Adipose tissue (tissue), 3 donors: ENCODE data around the gene SP2. TPM values are rescaled to one million over a fixed set of nuclear protein-coding genes. Genes with fewer than 3 reads are reported as not detected.

Source experiments
- H3K27ac ChIP-seq: one replicate; pipeline ENCODE4 v1.5.1; 2013; ENCODE audit warnings: low read depth, low read length
- WGBS, 3 donors: extraction: QIAGEN DNeasy Blood & Tissue Kit; methylation state at CpG; one replicate each; pipeline ENCODE4 v1.1.7; 2013; 5-methylcytosine and 5-hydroxymethylcytosine counted together
- polyA plus RNA-seq, 3 donors: library from polyadenylated mRNA; stranded (reverse); fragments of 200-250 nt; gene quantifications; one replicate each; pipeline ENCODE4 v1.2.3, GENCODE V29; 2013
- donor health status: healthy with polysubstance abuse.
- donor health status: Bipolar disorder and iron deficiency.
- donor health status: healthy.

The SP2 gene
- polyA plus RNA-seq, 3 donors: 7.2 to 15.7 (median 9.2) TPM

DNA sequence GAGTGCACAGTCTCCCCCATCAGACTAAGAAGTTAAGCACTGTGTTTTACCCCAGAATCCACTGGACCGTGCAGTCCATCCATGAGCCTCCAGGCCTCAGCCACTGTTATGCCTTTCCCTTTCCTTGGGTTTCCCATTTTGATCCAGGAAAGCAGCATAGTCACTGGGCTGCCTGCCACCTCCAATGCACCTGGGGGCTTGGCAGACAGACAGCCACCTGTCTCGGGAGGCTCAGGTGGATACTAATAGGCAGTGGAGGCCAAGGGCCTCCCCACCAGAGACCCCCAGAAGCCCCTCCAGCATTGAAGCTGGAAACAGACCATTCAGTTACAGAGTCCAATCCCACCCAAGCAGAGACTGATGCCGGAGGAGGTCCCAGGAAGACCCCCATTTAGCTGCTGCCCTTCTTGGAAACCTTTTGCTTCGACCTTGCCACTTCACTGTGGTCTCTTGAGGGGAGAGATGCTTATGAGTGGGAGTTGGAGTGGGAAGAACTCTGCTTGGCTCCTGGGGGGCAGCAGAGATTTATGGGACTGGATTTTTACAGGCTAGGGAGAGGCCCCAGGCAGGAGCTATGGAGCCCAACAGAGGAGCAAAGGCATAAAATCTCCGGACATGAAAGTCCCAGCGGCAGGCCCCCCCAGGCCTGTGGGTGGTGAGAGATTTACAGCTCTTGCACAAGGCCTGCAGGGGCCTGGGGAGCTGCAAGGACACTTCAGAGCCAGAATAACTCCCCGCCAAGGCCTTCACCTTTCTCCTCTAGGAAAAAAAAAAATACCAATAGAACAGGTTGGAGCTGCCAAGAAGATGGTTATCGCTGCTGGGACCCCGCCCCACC, 12.2 kb upstream of the SP2 start:
- whole genome bisulfite sequencing, 3 donors: 58 to 75% (median 72%) methylated on average over 9 of the region's 9 CpGs
- no peak overlapping the region for H3K27ac ChIP-seq

DNA sequence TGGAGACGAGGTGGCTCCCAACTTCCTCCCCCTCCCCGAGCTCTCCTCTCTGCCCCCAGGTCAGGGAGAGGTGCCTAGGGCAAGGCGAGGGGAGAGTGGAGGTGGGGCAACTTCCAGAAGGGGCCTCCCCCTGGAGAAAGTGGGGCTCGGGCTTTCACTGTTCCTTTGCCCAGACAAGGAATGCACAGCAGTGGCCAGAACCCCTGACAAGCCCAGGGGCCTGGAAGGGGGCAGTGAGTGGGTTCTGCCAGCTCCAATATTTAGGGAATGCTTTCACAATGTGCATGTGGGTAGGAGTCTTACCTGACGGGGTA, 11.7 kb upstream of the SP2 start:
- 44 to 59% (median 48%) methylated on average over 5 of the region's 5 CpGs for WGBS, 3 donors
- H3K27ac ChIP-seq: no peak overlapping the region

DNA sequence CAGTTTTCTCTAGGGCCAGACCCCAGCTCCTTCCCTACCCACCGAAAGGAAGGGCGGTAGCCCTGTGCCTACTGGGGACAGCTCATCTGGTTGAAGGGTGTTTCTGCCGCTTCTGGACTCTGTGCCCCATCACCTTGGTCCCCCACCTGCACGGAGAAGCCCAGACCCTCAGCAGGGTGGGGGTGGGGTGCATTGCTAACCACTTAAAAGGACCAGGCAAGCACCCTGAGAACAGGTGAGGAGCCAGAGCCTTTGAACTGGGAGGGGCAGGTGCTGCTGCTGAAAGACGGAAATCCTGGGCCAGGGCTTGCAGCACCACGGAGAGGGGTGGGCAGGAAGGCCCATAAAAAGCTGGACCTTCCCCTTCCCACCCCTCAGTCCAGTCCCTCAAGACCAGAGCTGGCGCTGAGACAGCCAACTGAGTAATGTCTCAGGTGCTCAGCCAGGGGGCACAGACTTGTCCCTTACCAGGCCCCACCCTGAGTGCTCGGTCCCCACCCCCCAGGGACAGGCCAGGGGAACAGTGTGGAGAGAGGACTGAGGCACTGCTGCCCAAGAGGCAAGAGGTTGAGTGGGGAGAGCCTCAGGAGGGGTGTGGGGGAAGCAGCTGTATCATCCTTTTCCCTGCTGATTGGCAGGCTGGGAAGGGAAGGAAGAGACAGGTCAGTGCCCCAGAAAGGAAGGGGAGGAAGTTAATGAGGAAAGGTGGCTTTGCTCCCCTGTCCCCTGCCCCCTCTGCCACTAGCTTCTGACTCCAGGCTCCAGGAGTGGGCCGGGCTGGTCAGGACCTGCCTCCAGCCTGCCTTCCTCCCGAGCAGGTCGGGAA, 10.9 kb upstream of the SP2 start:
- 61 to 71% (median 65%) methylated on average over 11 of the region's 11 CpGs for WGBS, 3 donors
- no peak overlapping the region for H3K27ac ChIP-seq

DNA sequence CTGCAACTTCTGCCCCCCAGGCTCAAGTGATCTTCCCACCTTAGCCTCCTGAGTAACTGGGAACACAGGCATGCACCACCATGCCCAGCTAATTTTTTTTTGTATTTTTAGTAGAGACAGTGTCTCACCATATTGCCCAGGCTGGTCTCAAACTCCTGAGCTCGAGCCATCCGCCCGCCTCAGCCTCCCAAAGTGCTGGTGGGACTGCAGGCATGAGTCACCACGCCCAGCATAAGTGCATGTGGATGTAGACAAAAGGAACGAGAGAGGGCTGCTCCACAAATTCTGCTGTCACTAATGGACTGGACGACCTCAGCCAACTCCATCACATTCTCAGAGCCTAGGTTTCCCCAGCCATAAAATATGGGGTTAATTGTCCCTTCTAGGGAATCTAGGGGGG, 7.7 kb upstream of the SP2 start:
- WGBS, 3 donors: 78 to 87% (median 82%) methylated on average over 6 of the region's 6 CpGs
- H3K27ac ChIP-seq: no peak overlapping the region

DNA sequence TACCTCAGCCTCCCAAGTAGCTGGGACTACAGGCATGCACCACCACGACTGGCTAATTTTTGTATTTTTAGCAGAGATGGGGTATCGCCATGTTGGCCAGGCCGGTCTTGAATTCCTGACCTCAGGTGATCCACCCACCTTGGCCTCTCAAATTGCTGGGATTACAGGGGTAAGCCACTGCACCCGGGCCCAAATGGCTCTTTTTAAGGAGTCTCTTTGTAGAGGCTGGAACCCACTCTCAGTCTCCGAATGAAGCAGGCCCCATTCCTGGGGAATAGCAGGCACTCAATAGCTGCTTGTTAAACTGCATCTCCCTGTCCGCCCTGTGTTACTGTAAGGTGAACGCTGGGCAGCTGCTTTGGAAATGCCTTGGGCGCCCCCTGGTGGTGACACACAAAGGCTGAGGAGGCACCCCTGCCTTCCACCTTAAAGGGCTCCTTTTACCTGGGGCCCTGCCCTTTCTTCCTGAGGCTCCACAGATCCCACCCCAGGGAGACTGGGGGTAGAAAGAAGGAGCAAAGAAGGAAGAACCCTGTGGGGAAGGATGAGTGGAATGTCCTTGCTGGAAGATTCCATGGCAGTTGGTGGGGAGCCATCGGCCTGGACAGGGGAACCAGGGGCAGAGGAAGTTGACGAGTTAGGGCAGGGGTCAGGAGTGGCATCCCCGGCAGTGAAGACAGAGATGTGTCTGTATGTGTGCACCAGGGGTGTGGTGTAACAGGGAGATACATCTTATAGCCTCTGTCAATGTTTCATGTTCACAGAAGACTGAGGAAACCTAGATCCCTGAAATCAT, 6.1 kb upstream of the SP2 start:
- WGBS, 3 donors: 32 to 40% (median 40%) methylated on average over 11 of the region's 11 CpGs

DNA sequence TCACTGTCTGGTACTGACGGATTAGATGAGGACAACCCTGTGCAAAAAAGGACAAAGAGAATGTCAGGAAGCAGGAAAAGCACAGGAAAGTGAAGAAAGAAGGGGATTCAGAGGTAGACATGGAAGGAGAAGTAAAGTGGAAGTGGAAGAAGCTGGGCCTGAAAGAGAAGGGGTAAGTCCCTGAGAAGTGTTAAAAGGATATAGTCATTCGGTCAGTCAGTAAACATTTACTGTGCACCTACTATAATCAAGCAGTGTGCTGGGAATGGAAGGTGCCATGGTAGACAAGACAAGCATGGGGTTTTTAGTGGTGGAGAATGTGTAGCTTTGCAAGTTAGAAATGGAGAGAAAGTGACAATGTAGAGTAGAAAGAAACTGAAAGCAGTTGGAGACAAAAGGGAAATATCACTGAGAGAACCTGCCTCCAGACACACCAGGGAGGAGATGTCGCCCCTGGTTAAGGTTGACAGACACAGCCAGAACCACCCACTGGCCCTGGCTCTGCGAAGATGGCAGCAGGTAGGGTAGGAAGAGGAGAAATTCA, 4.4 kb upstream of the SP2 start:
- no peak overlapping the region for H3K27ac ChIP-seq
- WGBS, 3 donors: 82 to 92% (median 84%) methylated on average over 4 of the region's 4 CpGs

More for the DNA sequence above, 6.1 kb upstream of the SP2 start:
- H3K27ac ChIP-seq: no peak overlapping the region

DNA sequence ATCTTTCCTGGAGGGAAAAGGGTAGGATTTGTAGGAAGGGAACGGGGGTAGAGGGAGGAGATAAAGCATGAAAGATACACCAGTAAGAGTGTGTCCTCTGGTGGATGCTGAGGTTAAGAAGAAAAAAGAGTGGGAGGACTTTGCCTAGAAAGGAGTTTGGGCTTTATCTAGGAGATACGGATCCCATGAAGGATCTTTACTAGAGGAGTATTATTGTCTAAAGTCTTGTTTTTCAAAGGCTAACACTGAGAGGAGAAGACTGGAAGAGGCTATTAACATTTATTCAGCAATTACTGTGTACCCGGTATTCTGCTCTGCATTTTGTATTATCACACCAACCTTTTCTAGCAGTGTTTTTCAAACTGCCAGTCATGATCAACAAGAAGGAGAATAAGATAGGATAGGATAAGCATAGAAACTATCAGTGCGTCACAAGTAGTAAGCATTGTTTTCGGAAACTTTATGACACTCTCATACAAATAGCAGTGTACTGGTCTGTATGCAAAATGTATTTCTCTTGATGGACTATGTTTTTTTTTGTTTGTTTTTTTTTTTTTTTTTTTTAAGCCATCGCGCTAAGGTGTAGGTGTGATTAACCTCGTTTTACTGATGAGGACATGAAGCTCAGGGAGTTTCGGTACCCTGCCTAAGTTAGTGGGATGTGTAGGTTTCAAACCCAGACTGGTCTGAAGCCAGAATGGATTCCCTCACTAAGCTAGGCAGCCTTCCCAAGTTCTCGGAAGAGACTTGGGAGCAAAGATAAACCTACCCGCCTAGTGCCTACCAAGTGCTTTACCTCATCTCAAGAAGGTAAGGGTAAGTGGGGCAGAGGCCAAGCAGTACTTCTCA, 1.3 kb upstream of the SP2 start:
- WGBS, 3 donors: 26 to 41% (median 39%) methylated on average over 11 of the region's 11 CpGs
- H3K27ac ChIP-seq: no peak overlapping the region

DNA sequence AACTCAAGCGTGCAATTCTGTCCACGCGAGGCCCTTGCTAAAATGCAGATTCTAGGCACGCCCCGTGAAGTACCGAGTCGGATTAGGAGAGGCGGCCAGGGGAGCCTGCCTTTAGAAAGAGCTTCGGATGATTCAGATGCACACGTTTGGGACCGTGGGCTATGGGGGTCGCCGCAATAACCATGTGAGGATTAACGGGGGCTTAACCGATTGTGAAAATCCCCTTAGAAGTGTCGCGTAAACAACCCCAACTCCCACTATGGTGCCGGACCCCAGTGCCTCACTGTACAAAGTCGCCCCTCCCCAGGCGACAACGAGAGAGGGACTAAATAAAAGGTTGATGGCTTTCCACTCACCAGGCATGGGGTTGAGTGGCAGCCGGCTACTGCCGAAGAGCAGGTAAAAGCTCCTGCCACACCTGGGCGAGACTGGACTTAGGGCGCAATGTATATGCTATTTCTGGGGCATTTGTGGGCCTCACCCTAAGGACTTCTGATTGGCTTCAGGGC, 635 bp upstream of the SP2 start:
- peak overlapping the region; percentile 34 for H3K27ac ChIP-seq
- 0 to 1% (median 1%) methylated on average over 25 of the region's 25 CpGs for WGBS, 3 donors

DNA sequence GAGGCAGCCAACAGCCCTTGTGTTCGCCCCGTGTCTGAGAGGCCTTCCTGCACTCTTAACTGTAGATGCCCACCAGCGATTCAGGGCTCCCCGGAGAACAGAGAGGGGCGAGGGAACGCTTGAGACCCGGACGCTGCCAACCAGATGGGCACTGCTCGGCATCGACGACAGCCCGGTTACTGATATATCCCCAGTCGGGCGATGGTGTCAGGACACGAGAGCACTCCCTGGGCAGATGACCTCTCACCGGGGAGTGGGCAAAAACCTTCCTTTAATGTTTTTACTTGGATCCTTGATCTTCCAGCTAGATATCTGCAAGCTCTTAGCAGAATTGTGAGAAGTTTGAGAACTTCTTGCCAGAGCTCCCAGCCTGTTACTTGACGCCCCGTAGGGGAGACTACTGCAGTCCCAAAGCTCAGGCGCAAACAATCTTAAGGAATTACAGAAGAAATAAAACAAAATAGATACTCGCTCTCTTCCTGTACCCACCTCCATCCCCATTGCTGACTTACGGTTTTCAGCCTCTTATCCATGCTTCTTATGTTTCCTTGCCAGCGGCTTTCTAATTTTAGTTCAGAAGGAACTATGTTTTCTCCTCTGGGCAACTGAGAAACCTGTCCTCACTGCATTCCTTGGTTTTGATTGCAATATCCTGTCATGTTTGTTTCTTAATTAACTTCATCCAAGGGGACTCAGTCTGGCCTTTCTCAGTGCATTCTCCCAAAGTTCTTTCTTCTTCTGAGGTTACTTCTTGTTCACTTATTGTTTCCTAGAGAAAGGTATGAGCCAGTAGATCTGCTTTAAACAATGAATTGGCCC, 845 bp downstream of the SP2 start:
- WGBS, 3 donors: 2% methylated on average over 22 of the region's 22 CpGs
- peak overlapping the region; percentile 99 for H3K27ac ChIP-seq

DNA sequence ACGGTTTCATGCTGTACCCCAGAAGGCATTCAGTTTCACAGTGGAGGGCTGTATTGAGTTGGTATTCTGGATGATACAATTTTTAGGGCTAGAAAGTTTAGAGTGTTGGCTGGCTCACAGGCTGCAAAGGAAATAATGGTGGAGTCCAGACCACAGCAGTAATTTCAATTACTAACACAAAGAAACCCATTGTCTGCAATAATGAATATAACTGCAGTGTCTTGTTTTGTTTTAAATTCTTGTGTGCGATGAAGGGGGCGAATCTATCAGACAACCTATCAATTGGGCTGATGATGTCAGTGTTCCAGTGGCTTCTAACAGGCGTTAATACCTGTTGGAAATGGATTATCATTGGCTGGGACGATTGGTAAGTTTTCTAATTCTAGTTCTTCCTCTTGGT, 1.5 kb downstream of the SP2 start:
- no peak overlapping the region for H3K27ac ChIP-seq
- 69 to 74% (median 74%) methylated on average over 5 of the region's 5 CpGs for WGBS, 3 donors

DNA sequence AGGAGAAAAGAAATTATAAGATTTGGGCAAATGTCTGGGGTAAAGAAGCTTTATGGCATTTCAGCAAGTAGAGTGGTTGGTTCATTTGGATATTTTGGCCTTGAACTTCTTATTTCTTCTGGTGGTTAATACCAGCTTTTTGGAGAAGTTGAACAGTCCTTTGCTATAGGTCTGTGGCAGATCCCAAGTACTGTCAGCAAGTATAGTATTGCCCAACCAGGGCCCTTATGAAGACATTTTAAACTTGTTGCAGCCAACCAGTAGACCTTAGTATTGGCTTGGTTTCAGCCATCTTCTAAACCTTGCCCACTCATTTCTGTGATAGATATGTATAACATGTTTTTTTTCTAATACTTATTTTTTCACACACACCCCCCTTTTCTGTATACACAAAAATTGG, 2.2 kb downstream of the SP2 start:
- H3K27ac ChIP-seq: no peak overlapping the region

DNA sequence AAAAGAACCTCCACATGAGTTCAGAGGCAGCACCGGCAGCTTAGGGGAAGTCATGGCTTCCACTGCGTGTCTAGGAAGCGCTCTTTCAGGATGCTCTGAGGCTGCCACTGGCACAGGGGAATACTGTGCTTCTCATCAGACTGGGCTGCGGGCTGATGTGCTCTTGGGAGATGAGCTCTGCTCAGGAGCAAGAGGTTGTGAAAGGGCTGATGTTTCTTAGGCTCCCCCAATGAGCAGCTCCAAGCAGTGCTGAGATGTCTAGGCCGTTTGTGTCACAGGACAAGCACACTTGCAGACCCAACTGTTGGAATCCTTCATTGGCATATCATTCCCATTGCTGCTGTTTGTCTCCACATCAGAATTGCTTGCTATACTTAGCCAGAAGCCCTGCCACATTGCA, 3.6 kb downstream of the SP2 start:
- 64 to 80% (median 70%) methylated on average over 5 of the region's 5 CpGs for whole genome bisulfite sequencing, 3 donors
- H3K27ac ChIP-seq: no peak overlapping the region

DNA sequence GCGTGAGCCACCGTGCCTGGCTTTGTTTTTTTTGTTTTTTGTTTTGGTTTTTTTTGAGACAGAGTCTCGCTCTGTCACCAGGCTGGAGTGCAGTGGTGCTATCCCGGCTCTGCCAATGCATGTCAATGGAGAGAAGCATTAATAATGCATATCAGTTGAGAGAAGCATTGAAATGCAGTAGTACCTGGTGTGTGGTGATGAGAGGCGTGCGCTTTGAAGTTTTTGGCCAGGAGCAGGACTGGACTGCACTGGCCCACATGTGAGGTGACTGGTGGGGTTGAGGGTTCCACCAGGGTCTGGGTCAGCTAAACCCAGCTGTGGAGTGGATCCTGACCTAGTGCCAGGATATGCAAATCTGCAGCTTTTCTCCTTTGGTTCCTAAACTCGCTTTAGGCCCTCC, 5.4 kb downstream of the SP2 start:
- 85 to 88% (median 87%) methylated on average over 7 of the region's 7 CpGs for WGBS, 3 donors
- no peak overlapping the region for H3K27ac ChIP-seq

DNA sequence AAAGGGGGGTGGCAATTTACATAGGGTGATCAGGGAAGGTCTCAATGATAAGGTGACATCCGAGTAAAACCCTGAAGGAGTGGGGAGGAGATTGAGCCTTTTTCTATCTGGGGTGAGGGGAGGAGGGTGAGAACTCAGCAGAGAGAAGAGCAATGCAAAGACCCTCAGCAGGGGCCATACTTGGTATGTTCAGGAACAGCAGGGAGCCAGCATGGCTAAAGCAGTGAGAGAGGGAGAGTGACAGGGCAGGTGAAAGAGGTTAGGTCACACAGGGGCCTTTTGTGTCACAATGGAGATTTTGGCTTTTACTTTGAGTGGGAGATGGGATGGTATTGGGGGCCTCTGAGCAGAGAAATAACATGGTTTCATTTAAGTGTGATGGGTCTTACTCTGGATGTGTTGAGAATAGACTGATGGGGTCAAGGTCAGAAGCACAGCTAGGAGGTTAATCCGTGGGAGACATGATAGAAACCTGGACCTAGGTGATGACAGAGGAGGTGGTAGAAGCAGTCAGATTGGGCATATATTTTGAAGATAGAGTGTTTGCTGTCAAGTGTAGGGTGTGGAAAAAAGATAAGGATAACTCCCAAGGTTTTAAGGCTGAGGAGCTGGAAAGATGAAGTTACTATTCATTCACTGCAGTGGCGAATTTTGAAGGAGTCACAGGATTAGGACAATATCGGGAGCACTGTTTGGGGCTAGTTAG, 6.2 kb downstream of the SP2 start:
- H3K27ac ChIP-seq: no peak overlapping the region
- 67 to 85% (median 83%) methylated on average over 4 of the region's 4 CpGs for WGBS, 3 donors

DNA sequence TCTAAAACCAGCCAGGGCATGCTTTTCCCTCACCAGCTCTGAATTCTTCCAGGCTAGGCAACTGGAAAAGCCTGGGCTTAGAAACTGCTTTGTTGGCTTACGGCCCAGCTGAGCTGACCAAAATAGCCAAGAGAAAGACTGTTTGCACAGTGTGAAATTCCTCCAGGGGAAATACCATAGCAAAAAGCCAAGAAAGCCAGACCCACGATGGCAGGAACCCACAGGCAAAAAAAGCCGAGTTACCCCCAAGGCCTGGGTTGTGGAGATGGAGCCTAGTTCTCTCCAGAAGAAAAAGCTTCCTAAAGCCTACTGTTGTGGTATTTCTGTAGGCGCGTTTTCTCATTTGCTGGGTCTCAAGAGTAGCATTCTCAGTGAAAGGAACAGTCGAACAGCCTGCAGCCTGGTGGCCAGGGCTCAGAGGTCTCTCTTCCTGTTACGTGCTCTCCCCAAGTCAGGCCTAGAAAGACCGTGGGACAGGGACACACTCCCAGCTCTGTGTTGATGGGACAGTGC, 9.2 kb downstream of the SP2 start:
- 37 to 54% (median 46%) methylated on average over 8 of the region's 8 CpGs for WGBS, 3 donors
- peak overlapping the region; percentile 17 for H3K27ac ChIP-seq

DNA sequence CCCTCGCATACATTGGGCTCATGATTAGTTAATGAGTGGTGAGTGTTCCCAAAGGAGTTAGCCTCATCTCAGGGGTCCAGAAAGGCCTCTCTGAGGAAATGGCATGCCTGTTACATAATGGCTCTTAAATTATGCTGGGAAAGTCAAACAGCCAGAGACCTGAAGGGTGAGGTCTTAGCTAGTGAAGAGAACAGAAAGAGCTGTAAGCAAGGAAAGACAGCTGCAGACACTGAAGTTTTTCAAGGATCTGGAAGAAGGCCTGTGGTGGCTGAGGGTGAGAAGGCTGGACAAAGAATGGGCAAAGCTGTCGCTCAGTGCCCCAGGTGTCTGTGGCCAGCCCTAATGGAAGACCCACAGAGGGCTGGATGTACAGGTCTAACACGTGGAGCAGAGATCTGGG, 10.4 kb downstream of the SP2 start:
- 90 to 96% (median 93%) methylated on average over 3 of the region's 3 CpGs for WGBS, 3 donors
- no peak overlapping the region for H3K27ac ChIP-seq
